Measurements from ENCODE around the gene ULK1. TPM values are rescaled to one million over a fixed set of nuclear protein-coding genes. Genes with fewer than 3 reads are reported as not detected.

ULK1 gene
- total and polyA plus RNA-seq, 2 experiments from 2014 or later = 4.0 to 6.9 TPM

GRCh38 chr12:131896080-131896810, 1.8 kb downstream of the ULK1 start:
- DNase-seq = peak; percentile 94
- Histone ChIP-seq H3K79me2 (ENCODE audit: insufficient read depth) (peaks cover 54% of the 10 kb centered on the region), H2AFZ (peak overlapping the region; percentile 54), H3K36me3 (ENCODE audit: low read depth) (no peaks in the 10 kb centered on the region), H3K9ac (peak overlapping the region; percentile 89), H3F3A (ENCODE audit: insufficient read depth) (no peaks in the 10 kb centered on the region; the same call in 1 of the 2 replicates), H3K4me3 (peak overlapping the region; percentile 77), H3K4me2 (ENCODE audit: unreplicated experiment) (peak overlapping the region; percentile 85), H4K20me1 (ENCODE audit: insufficient read depth) (no peaks in the 10 kb centered on the region), H3K9me3 (ENCODE audit: low read depth) (no peaks in the 10 kb centered on the region), H3K4me1 (ENCODE audit: insufficient read depth) (0 out of 2 replicates have a peak, but pooled peaks cover 4% of the 10 kb centered on the region), H3K27me3 (replicated peaks; ENCODE audit: insufficient read depth) (no peaks in the 10 kb centered on the region), H3K27ac (peak overlapping the region; percentile 95), H3K9me2 (ENCODE audit: insufficient read depth) (no peaks in the 10 kb centered on the region)
- in situ Hi-C loops (cut with MboI) = no loop called here
- TF ChIP-seq EZH2 (IDR thresholded peaks at IDR 0.05; ENCODE audit: insufficient read depth, poor library complexity, severe bottlenecking) = no peak
- no peak for TF ChIP-seq EZH2phosphoT487 (IDR thresholded peaks at IDR 0.05; ENCODE audit: insufficient read depth, low read depth)
- 1 to 2% methylated on average over 27 to 36 of the region's 39 CpGs for WGBS, 2 experiments (ENCODE audit: low coverage in 1 of 2, low lambda C conversion rate in 2 of 2, missing lambda C conversion rate in 2 of 2)

GRCh38 chr12:131896811-131897270, 2.4 kb downstream of the ULK1 start:
- Histone ChIP-seq H2AFZ (no peak overlapping the region), H3K9me2 (ENCODE audit: insufficient read depth) (no peaks in the 10 kb centered on the region), H3F3A (ENCODE audit: insufficient read depth) (no peaks in the 10 kb centered on the region; the same call in 1 of the 2 replicates), H3K4me3 (no peak overlapping the region), H3K79me2 (ENCODE audit: insufficient read depth) (peaks cover 60% of the 10 kb centered on the region), H4K20me1 (ENCODE audit: insufficient read depth) (no peaks in the 10 kb centered on the region), H3K27ac (peak overlapping the region; percentile 95), H3K27me3 (replicated peaks; ENCODE audit: insufficient read depth) (no peaks in the 10 kb centered on the region), H3K9me3 (ENCODE audit: low read depth) (no peaks in the 10 kb centered on the region), H3K4me1 (ENCODE audit: insufficient read depth) (0 out of 2 replicates have a peak, but pooled peaks cover 4% of the 10 kb centered on the region), H3K36me3 (ENCODE audit: low read depth) (no peaks in the 10 kb centered on the region), H3K4me2 (ENCODE audit: unreplicated experiment) (peak overlapping the region; percentile 85), H3K9ac (peak overlapping the region; percentile 89)
- no peak for DNase-seq
- no peak for TF ChIP-seq EZH2 (IDR thresholded peaks at IDR 0.05; ENCODE audit: insufficient read depth, poor library complexity, severe bottlenecking)
- no peak for TF ChIP-seq EZH2phosphoT487 (IDR thresholded peaks at IDR 0.05; ENCODE audit: insufficient read depth, low read depth)
- in situ Hi-C loops (cut with MboI) = no loop called here
- 66 to 67% methylated on average over 14 of the region's 14 CpGs for WGBS, 2 experiments (ENCODE audit: low coverage in 1 of 2, low lambda C conversion rate in 2 of 2, missing lambda C conversion rate in 2 of 2)

GRCh38 chr12:131897276-131897675, 2.9 kb downstream of the ULK1 start:
- TF ChIP-seq EZH2phosphoT487 (IDR thresholded peaks at IDR 0.05; ENCODE audit: insufficient read depth, low read depth) = no peak
- TF ChIP-seq EZH2 (IDR thresholded peaks at IDR 0.05; ENCODE audit: insufficient read depth, poor library complexity, severe bottlenecking) = no peak
- Histone ChIP-seq H3K4me1 (ENCODE audit: insufficient read depth) (0 out of 2 replicates have a peak, but pooled peaks cover 4% of the 10 kb centered on the region), H2AFZ (no peak overlapping the region), H3K36me3 (ENCODE audit: low read depth) (no peaks in the 10 kb centered on the region), H4K20me1 (ENCODE audit: insufficient read depth) (no peaks in the 10 kb centered on the region), H3K9me3 (ENCODE audit: low read depth) (no peaks in the 10 kb centered on the region), H3K4me3 (no peak overlapping the region), H3K9me2 (ENCODE audit: insufficient read depth) (no peaks in the 10 kb centered on the region), H3K79me2 (ENCODE audit: insufficient read depth) (peaks cover 64% of the 10 kb centered on the region), H3K9ac (peak overlapping the region; percentile 89; the same call in 1 of the 2 replicates), H3K27ac (no peak overlapping the region; the same call in 1 of the 2 replicates), H3K27me3 (replicated peaks; ENCODE audit: insufficient read depth) (no peaks in the 10 kb centered on the region), H3F3A (ENCODE audit: insufficient read depth) (no peaks in the 10 kb centered on the region; the same call in 1 of the 2 replicates), H3K4me2 (ENCODE audit: unreplicated experiment) (peak overlapping the region; percentile 85)
- 81 to 85% methylated on average over 18 of the region's 18 CpGs for WGBS, 2 experiments (ENCODE audit: low coverage in 1 of 2, low lambda C conversion rate in 2 of 2, missing lambda C conversion rate in 2 of 2)
- in situ Hi-C loops (cut with MboI) = no loop called here
- no peak for DNase-seq

GRCh38 chr12:131897875-131898274, 3.5 kb downstream of the ULK1 start:
- TF ChIP-seq EZH2 (IDR thresholded peaks at IDR 0.05; ENCODE audit: insufficient read depth, poor library complexity, severe bottlenecking) (no peak), EZH2phosphoT487 (IDR thresholded peaks at IDR 0.05; ENCODE audit: insufficient read depth, low read depth) (no peak)
- in situ Hi-C loops (cut with MboI) = no loop called here

More at GRCh38 chr12:131897875-131898274, 3.5 kb downstream of the ULK1 start:
- Histone ChIP-seq H3K4me2 (ENCODE audit: unreplicated experiment) (no peak overlapping the region), H3K27ac (no peak overlapping the region), H4K20me1 (ENCODE audit: insufficient read depth) (no peaks in the 10 kb centered on the region), H3K9ac (no peak overlapping the region), H3K36me3 (ENCODE audit: low read depth) (no peaks in the 10 kb centered on the region), H3F3A (ENCODE audit: insufficient read depth) (no peaks in the 10 kb centered on the region; the same call in 1 of the 2 replicates), H2AFZ (no peak overlapping the region), H3K4me1 (ENCODE audit: insufficient read depth) (0 out of 2 replicates have a peak, but pooled peaks cover 4% of the 10 kb centered on the region), H3K27me3 (replicated peaks; ENCODE audit: insufficient read depth) (no peaks in the 10 kb centered on the region), H3K9me2 (ENCODE audit: insufficient read depth) (no peaks in the 10 kb centered on the region), H3K79me2 (ENCODE audit: insufficient read depth) (peaks cover 70% of the 10 kb centered on the region), H3K4me3 (no peak overlapping the region), H3K9me3 (ENCODE audit: low read depth) (no peaks in the 10 kb centered on the region)
- 80 to 87% methylated on average over 9 of the region's 9 CpGs for WGBS, 2 experiments (ENCODE audit: low coverage in 1 of 2, low lambda C conversion rate in 2 of 2, missing lambda C conversion rate in 2 of 2)
- no peak for DNase-seq

Measured in GM23248 (cell line).